Breast epithelium (tissue), 3 donors: ENCODE measurements around the gene CDC42.

Source experiments
- CTCF ChIP-seq, 3 donors: fragments of 450-650 bp; IDR thresholded peaks; one replicate each; pipeline ENCODE4 v1.5.1; 2016 to 2017; ENCODE audit warnings: antibody characterized with exemption in 3 of 3, mild to moderate bottlenecking in 3 of 3, moderate library complexity in 3 of 3
- POLR2A ChIP-seq: fragments of 450-650 bp; IDR thresholded peaks from one replicate; pipeline ENCODE4 v1.6.1; 2016; ENCODE audit warnings: antibody characterized with exemption, mild to moderate bottlenecking, moderate library complexity

GRCh38 chr1:22133247-22133930 lies 80.9 kb downstream of the CDC42 start:
- TF ChIP-seq CTCF (IDR thresholded peaks at IDR 0.05) (no peak), POLR2A (no peak)
